ENCODE results near the gene SIK1.

Gene SIK1

DNA sequence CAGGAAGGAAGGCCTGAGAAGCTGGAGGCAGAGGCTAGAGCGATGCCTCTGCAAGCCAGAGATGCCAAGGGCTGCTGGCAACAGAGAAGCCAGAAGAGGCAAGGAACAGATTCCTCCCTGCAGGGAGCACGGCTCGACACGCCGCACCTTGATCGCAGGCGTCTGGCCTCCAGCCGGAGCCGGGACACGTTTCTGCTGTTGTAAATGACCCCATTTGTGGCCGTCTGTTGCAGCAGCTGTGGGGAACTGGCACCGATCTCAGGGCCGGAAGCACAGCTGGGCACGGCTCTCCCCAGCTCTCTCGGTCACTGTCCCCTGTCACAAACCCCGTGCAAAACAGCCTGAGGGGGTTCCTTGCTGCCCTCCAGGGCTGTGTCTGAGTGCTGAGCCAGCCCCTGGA lies 59.6 kb downstream of the SIK1 start:
- DNase-seq (ENCODE audit: low read depth) = no peak

DNA sequence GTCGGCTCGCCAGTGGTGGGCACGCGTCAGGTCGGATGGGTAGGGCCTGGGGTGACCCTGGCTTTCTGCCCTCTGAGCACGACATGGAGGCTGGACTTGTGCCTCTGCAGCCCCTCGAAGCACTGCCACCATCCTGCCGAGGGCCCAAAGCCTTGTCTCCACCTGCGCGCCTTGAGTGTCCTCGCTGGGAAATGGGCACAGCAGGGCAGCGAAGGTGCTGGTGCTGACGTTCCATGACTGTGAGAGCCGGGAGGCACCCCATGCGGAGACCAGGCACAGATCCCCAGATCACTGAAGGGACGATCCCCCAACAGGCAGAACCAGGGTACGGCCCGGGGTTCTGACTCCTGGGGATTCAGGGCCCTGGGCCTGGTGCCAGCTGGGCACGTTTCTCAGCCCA lies 60.3 kb downstream of the SIK1 start:
- no peak for DNase-seq (ENCODE audit: low read depth)

DNA sequence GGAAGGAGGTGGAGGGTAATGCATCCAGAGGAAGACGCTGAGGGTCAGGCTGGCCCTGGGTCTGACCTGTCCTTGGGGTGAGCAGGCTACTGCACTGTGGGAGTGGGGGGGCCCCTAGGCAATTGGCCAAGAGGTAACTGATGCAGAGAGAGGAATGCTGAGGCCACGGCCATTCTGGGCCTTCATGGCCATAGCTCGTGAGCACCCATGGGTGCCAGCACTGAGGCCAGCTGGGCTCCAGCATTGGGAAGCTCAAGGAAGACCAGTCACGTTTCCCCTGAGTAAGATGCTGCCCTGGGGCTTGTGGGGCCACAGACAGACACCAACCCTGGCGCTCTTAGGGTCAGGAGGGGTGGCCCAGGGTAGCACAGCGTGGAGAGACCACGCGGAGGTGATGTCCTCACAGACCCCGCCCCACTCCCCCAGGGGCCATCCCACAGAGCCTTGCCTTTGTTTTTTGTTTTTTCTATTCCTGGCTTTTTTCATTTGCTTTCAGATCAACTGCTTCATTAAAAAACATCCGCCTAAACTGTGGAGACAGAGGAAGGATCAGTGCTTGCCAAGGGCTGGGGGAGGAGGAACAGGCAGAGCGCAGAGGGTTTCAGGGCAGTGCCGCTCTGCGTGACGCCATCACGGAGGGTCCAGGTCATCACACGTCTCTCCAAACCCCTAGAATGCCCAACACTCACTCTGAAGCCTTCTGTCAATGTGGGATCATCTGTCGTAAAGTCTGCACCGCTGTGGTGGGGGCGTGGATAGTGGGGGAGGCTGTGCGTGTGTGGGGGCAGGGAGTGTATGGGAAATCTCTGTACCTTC lies 61.1 kb downstream of the SIK1 start:
- DNase-seq (ENCODE audit: low read depth) = no peak

DNA sequence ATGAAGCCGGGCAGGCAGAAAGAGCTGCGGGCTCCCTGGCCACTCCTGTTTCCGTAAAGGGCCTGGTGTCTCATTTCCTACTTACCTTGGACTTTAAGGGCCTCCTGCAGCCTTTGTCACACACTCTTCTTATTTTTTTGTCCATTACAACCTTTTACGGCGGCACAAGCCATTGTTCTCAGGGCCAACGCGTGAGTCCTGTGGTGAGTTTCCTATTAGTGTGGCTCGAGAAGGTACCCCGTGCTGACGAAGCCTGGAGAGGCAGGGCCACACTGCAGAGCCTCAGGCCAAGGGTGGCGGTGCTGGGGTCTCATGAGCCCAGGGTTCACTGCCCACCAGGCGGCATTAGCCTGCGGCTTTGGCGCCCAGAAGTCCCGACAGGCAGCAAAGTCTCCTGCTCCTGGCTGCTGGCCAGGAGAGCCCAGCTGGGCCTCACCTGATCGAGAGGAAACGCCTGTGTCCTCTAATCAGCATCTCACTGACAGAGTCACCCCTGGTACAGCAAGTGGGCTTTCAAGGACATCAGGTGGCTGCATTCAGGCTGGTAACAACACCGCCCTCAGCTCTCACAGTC lies 62.0 kb downstream of the SIK1 start:
- DNase-seq (ENCODE audit: low read depth) = no peak

All from activated T-helper 9 cell treated with anti-CD3 and anti-CD28 coated beads, Interleukin-2, amount 50 U/mL, for 16 hours (primary cell).